ENCODE measurements around the gene METTL24. TPM values are rescaled to one million over a fixed set of nuclear protein-coding genes. Genes with fewer than 3 reads are reported as not detected.
"Not testable (repeated sequence)": the region's sequence is repeated elsewhere in the genome, so short reads cannot be mapped to it uniquely, and the experiment has no call there.

The METTL24 gene
- total RNA-seq, 1 donor from 2014 or later: 0.67 TPM

DNA sequence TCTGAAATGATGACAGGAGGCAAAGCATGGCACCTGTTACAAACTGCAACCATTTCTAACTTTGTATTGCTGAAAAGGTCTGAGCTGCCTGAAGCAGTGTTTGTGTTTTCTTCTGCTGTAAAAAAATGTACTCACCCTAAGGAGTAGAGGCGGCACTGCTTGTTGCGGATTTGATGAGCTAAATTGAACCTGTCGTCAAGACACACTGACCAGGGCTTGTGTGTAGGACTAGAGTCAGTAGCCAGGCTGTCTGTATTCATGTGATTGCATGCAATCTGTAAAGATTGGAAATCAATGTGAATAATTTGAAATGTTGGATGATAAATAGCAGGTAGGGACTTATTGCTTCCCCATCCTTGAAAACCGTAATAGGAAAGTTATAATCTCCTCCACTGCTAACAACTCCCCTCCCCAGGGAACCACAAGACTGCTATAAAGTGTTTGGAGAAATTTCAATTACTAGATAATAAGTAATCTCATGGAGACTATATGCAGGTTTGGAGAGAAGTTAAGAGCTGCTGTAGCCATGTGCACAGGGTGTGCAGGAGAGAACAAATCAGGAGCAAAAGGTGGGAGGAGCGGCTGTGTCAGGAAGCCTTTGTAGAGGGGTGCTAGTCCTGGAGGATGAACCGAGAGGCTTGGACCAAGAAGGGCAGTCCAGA, 42.8 kb downstream of the METTL24 start:
- Mint-ChIP-seq H3K27ac (ENCODE audit: unreplicated experiment) (no peak overlapping the region), H3K4me3 (ENCODE audit: unreplicated experiment) (no peak overlapping the region), H3K36me3 (ENCODE audit: low read depth) (no peaks in the 10 kb centered on the region), H3K9me3 (ENCODE audit: low read depth) (no peaks in the 10 kb centered on the region), H3K4me1 (ENCODE audit: low read depth) (no peaks in the 10 kb centered on the region), H3K27me3 (ENCODE audit: low read depth) (peaks cover 31% of the 10 kb centered on the region)
- TF ChIP-seq, protein P1, sequence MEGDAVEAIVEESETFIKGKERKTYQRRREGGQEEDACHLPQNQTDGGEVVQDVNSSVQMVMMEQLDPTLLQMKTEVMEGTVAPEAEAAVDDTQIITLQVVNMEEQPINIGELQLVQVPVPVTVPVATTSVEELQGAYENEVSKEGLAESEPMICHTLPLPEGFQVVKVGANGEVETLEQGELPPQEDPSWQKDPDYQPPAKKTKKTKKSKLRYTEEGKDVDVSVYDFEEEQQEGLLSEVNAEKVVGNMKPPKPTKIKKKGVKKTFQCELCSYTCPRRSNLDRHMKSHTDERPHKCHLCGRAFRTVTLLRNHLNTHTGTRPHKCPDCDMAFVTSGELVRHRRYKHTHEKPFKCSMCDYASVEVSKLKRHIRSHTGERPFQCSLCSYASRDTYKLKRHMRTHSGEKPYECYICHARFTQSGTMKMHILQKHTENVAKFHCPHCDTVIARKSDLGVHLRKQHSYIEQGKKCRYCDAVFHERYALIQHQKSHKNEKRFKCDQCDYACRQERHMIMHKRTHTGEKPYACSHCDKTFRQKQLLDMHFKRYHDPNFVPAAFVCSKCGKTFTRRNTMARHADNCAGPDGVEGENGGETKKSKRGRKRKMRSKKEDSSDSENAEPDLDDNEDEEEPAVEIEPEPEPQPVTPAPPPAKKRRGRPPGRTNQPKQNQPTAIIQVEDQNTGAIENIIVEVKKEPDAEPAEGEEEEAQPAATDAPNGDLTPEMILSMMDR (IDR thresholded peaks at IDR 0.05): no peak
- no peak for DNase-seq (ENCODE audit: low spot score)

DNA sequence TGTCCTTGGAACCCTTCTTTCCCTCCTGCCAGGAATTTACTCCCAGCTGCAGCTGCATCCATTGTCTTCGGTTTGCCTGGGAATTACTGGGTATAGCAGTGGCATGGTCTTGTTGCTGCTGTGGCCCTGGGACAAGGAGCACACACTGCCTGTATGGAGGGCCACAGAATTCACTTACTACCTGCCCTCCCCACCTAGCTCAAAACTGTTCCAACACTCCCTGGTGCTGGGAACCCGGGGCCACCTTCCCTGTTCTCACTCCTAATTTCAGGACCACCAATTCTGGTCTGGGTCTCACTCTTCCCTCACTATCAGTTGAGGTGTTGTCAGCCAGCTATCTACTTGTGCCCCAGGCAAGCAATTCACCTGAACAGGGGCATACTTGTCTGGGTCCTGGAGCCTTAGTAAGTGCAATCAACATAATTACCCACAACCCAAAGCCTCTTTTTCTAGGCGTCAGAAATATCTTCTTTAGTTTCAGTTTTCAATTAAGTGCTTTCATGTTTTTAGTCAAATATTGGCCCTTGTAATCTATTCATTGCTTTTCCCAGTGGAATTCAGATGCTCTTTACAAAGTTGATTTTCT, 47.2 kb downstream of the METTL24 start:
- Mint-ChIP-seq H3K4me1 (ENCODE audit: low read depth) (no peaks in the 10 kb centered on the region), H3K27ac (ENCODE audit: unreplicated experiment) (no peak overlapping the region), H3K9me3 (ENCODE audit: low read depth) (no peaks in the 10 kb centered on the region), H3K4me3 (ENCODE audit: unreplicated experiment) (no peak overlapping the region), H3K27me3 (ENCODE audit: low read depth) (peaks cover 35% of the 10 kb centered on the region), H3K36me3 (ENCODE audit: low read depth) (no peaks in the 10 kb centered on the region)
- TF ChIP-seq, protein P1 (IDR thresholded peaks at IDR 0.05): no peak
- no peak for DNase-seq (ENCODE audit: low spot score)

DNA sequence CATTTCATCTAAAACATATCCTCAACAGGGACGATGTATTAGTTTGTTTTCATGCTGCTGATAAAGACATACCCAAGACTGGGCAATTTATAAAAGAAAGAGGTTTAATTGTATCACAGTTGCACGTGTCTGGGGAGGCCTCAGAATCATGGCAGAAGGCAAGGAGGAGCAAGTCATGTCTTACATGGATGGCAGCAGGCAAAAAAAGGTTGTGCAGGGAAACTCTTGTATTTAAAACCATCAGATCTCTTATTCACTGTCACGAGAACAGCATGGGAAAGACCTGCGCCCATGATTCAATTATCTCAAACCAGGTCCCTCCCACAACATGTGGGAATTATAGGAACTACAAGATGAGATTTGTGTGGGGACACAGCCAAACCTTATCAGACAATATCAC, 48.7 kb downstream of the METTL24 start:
- not testable (repeated sequence) for H3K4me1 Mint-ChIP-seq (ENCODE audit: low read depth); H3K9me3 Mint-ChIP-seq (ENCODE audit: low read depth); H3K36me3 Mint-ChIP-seq (ENCODE audit: low read depth); H3K4me3 Mint-ChIP-seq (ENCODE audit: unreplicated experiment); H3K27ac Mint-ChIP-seq (ENCODE audit: unreplicated experiment); DNase-seq (ENCODE audit: low spot score)
- H3K27me3 Mint-ChIP-seq (ENCODE audit: low read depth): peaks cover 31% of the 10 kb centered on the region

DNA sequence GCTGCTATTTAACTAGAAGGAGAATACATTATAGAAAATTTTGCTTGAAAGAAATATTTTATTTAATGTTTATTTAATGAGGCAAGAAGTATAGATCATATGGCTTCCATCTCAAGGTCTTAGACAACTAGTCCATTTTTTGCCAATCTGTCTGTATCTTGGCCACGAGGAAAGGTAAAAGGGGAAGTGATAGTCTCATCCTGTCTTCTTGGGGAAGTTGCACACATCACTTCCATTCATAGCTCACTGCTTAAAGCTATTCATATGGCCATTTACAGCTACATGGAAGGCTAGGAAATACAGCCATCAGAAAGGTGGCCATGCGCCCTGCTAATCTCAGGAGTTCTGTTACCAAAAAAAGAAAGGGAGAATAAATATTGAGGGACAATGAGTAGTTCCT, 50.8 kb downstream of the METTL24 start:
- TF ChIP-seq, protein P1 (IDR thresholded peaks at IDR 0.05): no peak
- H3K9me3 Mint-ChIP-seq (ENCODE audit: low read depth): no peaks in the 10 kb centered on the region
- no peaks in the 10 kb centered on the region for H3K36me3 Mint-ChIP-seq (ENCODE audit: low read depth)
- DNase-seq (ENCODE audit: low spot score): no peak
- H3K27me3 Mint-ChIP-seq (ENCODE audit: low read depth): peaks cover 36% of the 10 kb centered on the region
- no peak overlapping the region for H3K4me3 Mint-ChIP-seq (ENCODE audit: unreplicated experiment)
- H3K4me1 Mint-ChIP-seq (ENCODE audit: low read depth): no peaks in the 10 kb centered on the region
- no peak overlapping the region for H3K27ac Mint-ChIP-seq (ENCODE audit: unreplicated experiment)

DNA sequence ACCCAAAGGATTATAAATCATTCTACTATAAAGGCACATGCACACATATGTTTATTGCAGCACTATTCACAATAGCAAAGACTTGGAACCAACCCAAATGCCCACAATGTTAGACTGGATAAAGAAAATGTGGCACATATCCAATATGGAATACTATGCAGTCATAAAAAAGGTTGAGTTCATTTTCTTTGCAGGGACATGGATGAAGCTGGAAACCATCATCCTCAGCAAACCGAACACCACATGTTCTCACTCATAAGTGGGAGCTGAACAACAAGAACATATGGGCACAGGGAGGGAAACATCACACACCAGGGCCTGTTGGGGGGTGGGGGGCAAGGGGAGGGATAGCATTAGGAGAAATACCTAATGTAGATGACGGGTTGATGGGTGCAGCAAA, 52.3 kb downstream of the METTL24 start:
- not testable (repeated sequence) for H3K36me3 Mint-ChIP-seq (ENCODE audit: low read depth); H3K4me1 Mint-ChIP-seq (ENCODE audit: low read depth); H3K27ac Mint-ChIP-seq (ENCODE audit: unreplicated experiment); H3K4me3 Mint-ChIP-seq (ENCODE audit: unreplicated experiment); DNase-seq (ENCODE audit: low spot score); H3K9me3 Mint-ChIP-seq (ENCODE audit: low read depth)
- H3K27me3 Mint-ChIP-seq (ENCODE audit: low read depth): peaks cover 32% of the 10 kb centered on the region

DNA sequence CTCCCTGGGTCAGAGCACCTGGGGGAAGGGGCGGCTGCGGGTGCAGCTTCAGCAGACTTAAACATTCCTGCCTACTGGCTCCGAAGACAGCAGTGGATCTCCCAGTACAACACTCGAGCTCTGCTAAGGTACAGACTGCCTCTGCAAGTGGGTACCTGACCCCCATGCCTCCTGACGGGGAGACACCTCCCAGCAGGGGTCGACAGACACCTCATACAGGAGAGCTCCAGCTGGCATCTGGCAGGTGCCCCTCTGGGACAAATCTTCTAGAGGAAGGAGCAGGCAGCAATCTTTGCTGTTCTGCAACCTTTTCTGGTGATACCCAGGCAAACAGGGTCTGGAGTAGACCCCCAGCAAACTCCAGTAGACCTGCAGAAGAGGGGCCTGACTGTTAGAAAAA, 54.5 kb downstream of the METTL24 start:
- H3K36me3 Mint-ChIP-seq (ENCODE audit: low read depth); H3K27ac Mint-ChIP-seq (ENCODE audit: unreplicated experiment); DNase-seq (ENCODE audit: low spot score); H3K4me3 Mint-ChIP-seq (ENCODE audit: unreplicated experiment); H3K4me1 Mint-ChIP-seq (ENCODE audit: low read depth); H3K9me3 Mint-ChIP-seq (ENCODE audit: low read depth): not testable (repeated sequence)
- H3K27me3 Mint-ChIP-seq (ENCODE audit: low read depth): peaks cover 25% of the 10 kb centered on the region

DNA sequence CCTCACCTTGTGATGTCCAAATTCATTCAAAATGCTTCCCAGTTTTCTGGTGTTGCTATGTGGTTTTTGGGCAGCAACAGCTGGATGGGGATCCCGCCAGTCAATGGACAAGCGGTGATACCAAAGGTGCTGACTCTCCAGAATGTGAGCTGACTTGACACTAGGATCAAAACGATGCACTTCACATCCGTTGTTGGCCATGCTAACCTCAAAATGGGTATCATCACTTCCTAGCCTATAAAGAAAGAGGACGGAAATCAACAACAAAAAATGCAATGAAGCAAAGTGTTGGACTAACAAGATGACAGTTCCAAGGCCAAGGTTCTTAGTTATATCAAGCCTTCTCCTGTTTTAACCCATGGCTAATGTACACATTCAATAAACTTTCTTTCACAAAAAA, 59.2 kb downstream of the METTL24 start:
- Mint-ChIP-seq H3K36me3 (ENCODE audit: low read depth) (no peaks in the 10 kb centered on the region), H3K9me3 (ENCODE audit: low read depth) (no peaks in the 10 kb centered on the region), H3K4me1 (ENCODE audit: low read depth) (no peaks in the 10 kb centered on the region), H3K4me3 (ENCODE audit: unreplicated experiment) (no peak overlapping the region), H3K27me3 (ENCODE audit: low read depth) (peaks cover 36% of the 10 kb centered on the region), H3K27ac (ENCODE audit: unreplicated experiment) (no peak overlapping the region)
- TF ChIP-seq, protein P1 (IDR thresholded peaks at IDR 0.05): no peak
- DNase-seq (ENCODE audit: low spot score): no peak

Data from chondrocyte (in vitro differentiated cells).